22Rv1 (cell line): ENCODE data around the gene ITPR2.

Experiments
- H3K27ac ChIP-seq: fragments of 450-650 bp; 2 replicates; pipeline ENCODE4 v1.5.1; 2017
- ZFX ChIP-seq: fragments of 450-650 bp; IDR thresholded peaks from 2 replicates; pipeline ENCODE4 v1.6.1; 2017; ENCODE audit warnings: antibody characterized with exemption, borderline replicate concordance
- TF ChIP-seq, protein P1 (sequence below): fragments of 450-650 bp; IDR thresholded peaks from 2 replicates; pipeline ENCODE4 v1.5.1; 2017; ENCODE audit warnings: mild to moderate bottlenecking

The ITPR2 gene

DNA sequence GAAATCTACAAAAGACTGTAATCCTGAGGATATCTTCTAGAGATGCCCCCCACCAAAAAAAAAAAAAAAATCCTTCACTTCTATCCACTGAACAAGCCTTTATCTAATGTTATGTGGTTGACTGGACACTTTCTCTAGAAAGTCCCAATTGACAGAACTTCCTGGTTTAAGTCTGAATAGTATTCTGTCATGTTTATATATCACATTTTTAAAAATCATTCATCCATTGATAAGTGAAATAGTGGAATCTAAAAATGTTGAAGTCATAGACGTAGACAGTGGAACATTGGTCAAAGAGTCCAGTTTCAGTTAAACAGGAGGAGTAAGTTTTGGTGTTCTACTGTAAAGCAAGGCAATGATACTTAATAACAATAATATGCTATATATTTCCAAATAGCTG lies 340.6 kb downstream of the ITPR2 start:
- H3K27ac ChIP-seq, result no peak overlapping the region
- TF ChIP-seq, protein P1, sequence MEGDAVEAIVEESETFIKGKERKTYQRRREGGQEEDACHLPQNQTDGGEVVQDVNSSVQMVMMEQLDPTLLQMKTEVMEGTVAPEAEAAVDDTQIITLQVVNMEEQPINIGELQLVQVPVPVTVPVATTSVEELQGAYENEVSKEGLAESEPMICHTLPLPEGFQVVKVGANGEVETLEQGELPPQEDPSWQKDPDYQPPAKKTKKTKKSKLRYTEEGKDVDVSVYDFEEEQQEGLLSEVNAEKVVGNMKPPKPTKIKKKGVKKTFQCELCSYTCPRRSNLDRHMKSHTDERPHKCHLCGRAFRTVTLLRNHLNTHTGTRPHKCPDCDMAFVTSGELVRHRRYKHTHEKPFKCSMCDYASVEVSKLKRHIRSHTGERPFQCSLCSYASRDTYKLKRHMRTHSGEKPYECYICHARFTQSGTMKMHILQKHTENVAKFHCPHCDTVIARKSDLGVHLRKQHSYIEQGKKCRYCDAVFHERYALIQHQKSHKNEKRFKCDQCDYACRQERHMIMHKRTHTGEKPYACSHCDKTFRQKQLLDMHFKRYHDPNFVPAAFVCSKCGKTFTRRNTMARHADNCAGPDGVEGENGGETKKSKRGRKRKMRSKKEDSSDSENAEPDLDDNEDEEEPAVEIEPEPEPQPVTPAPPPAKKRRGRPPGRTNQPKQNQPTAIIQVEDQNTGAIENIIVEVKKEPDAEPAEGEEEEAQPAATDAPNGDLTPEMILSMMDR, result no peak
- TF ChIP-seq ZFX, result no peak

DNA sequence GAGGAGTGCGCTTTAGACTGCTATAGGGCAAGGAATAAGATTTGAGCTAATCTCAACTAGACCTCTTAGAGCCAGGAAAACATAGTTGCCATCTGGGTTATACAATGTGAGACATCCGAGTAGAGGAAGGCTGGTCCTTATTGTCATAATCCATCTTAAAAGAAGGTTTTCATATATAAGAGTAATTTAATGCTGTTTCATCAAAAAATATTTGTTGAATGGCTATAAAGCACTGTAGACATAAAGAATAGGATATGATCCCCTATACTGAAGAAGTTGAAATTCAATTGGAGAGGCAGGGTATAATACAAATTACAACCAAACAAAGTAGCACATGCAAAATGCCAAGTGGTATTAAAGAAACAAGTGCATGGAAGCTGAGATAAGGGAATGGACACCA lies 343.1 kb downstream of the ITPR2 start:
- no peak overlapping the region for H3K27ac ChIP-seq
- no peak for TF ChIP-seq ZFX
- TF ChIP-seq, protein P1, result no peak

DNA sequence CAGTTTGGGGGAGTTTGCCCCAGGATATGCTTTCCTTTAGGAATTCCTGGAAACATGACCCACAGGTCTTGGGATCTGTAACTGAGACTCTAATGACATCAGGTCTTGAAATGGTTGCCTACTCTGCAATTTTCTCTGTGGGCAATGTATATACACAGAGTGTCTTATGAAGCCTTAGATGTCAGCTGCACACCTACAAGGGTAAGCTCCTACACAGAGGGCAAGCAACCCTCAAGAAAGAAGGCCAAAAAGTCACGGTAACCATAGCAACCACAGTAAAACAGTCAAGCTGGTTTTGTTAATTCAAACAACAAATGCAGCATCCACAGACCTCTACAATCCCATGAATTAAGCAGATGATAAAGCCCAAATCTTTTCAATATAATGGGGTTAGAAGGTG lies 344.6 kb downstream of the ITPR2 start:
- no peak for TF ChIP-seq ZFX
- TF ChIP-seq, protein P1, result no peak
- no peak overlapping the region for H3K27ac ChIP-seq

DNA sequence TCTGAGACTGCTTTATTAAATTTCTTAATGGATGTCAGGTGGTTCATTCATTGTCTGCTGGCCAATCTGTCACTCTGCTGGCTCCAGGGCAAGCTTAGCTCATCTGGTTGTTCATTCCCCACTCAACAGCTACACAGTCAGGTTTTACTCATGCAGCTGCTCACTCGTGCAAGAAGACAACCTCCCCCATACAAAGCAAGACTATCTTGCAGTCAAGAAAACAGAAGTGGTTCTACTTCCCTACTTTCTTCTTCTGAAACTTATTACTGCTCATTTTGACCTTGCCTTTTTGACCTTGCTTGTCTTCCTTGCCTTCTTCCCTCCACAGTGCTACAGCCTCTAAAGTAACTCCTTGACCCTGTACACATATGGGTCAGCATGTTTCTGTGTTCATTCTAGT lies 359.7 kb downstream of the ITPR2 start:
- H3K27ac ChIP-seq, result no peak overlapping the region
- TF ChIP-seq, protein P1, result no peak
- TF ChIP-seq ZFX, result no peak

DNA sequence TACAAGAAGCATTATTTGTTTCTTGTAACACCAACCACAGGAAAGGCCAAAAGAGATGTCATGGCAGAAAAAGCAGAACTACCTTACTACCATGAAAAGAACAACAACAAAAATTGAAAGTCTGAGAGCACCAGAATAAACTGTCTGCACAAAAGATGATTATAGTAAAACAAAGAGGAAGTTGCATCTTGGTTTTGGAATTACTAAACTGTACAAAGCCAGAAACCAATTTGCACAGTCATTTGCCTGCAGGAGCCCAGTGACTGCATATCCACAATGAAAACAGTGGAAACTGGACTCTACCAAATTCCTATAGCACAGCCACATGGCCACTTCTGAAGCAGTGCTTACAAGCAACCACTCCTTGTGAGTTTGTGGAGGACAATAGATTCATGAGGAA lies 361.4 kb downstream of the ITPR2 start:
- no peak overlapping the region for H3K27ac ChIP-seq
- TF ChIP-seq, protein P1, result no peak
- no peak for TF ChIP-seq ZFX

DNA sequence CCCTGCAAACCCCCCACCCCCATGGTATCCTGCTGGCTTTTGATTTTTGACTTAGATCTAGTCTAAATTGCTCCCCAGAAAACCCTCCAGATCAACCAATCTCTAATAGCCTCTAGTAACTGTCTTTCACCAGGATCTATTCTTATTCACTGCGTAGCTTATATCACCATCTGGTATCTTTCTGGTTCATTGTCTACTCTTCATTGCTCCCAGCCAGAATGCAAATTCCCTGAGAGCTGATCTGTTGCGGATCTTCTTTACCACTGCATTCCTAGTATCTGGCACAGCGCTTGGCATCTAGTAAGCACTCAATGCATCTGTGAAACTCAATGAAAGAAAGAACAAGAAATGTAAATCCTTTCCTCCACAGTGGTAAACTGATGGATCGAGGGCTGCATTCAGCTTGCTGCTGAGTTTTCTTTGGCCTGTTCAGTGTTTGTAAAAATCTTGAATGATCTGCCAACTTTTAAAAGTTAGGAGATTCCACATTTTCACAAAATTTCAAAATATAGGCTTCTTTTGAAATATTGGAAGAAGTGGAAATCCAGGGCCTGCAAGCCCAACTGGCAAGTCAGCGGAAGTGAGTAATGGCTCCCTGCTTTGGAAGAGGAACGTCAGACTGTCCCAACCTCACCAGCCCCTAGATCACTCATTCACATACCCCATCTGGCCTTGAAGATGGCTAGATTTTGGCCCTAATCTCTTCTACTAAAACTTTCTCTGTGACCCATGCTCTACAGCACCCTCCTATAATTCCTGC lies 363.4 kb downstream of the ITPR2 start:
- TF ChIP-seq, protein P1, result no peak
- TF ChIP-seq ZFX, result no peak
- H3K27ac ChIP-seq, result no peak overlapping the region

DNA sequence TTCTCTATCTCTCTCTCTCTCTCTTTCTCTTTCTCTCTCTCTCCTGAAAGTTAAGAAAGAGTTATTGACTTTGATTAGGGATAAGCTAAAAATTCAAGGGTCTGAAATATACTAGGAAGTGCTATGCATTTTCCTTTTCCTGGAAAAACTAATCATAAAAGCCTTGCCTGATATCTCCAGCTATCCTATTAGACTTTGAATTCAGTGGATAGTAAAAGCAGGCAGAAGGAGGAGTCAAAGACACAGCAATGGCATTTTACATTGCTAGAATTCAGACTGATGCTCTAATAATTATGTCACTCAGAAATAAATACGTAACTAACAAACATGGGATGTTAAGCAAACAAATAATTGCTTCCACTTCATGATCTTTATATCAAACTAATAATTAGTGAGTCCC lies 365.6 kb downstream of the ITPR2 start:
- no peak overlapping the region for H3K27ac ChIP-seq
- TF ChIP-seq ZFX, result no peak
- TF ChIP-seq, protein P1, result no peak
